ENCODE measurements around the gene COL5A2. TPM values are rescaled to one million over a fixed set of nuclear protein-coding genes. Genes with fewer than 3 reads are reported as not detected.

COL5A2 gene
- total and polyA plus RNA-seq, 8 donors = 11.9 to 468 (median 48.1) TPM

- Histone ChIP-seq H3K36me3 (no peaks in the 10 kb centered on the region), H3K27ac (peak overlapping the region in 1 of 5 donors; percentile 12), H3K9me3 (no peaks in the 10 kb centered on the region), H3K27me3 (no peaks in the 10 kb centered on the region), H3K4me3 (no peak overlapping the region), H3K4me1 (peaks cover 0 to 41% (median 17%) of the 10 kb centered on the region in 4 donors)
- intact Hi-C loops (cut with DNase I; ENCODE audit: low total_unique reads) = loop anchor here (10.0 kb wide), 1 partner anchor 308 kb away; no protein-coding TSS in a partner anchor
- no peak for DNase-seq
- WGBS, 5 donors = 47 to 58% (median 55%) methylated on average over 4 of the region's 4 CpGs
- no peak for TF ChIP-seq EP300 (IDR thresholded peaks at IDR 0.05)
- TF ChIP-seq POLR2AphosphoS5 (IDR thresholded peaks at IDR 0.05) = no peak
- no peak for TF ChIP-seq POLR2A (IDR thresholded peaks at IDR 0.05)
- TF ChIP-seq CTCF (IDR thresholded peaks at IDR 0.05) = no peak
Measured at GRCh38 chr2:189096769-189097447, 82.7 kb downstream of the COL5A2 start.

- intact Hi-C loops (cut with DNase I; ENCODE audit: low total_unique reads) = loop anchor here (10.0 kb wide), 1 partner anchor 310 kb away; no protein-coding TSS in a partner anchor
Measured at GRCh38 chr2:189095101-189095500, 84.5 kb downstream of the COL5A2 start.

GRCh38 chr2:189092936-189093335 is 86.6 kb downstream of the COL5A2 start:
- DNase-seq = peak in 1 of 2 donors; percentile 48
- TF ChIP-seq EP300 (IDR thresholded peaks at IDR 0.05) (no peak), POLR2AphosphoS5 (IDR thresholded peaks at IDR 0.05) (peak in 2 of 3 donors; percentile 10 to 47)
- 58 to 70% (median 62%) methylated on average over 2 of the region's 2 CpGs for WGBS, 5 donors
- H3K36me3 ChIP-seq = peaks cover 0 to 4% (median 0%) of the 10 kb centered on the region in 4 donors
- H3K27me3 ChIP-seq = no peaks in the 10 kb centered on the region
- H3K9me3 ChIP-seq = no peaks in the 10 kb centered on the region
- peak overlapping the region in 4 of 5 donors; percentile 45 to 66 (median 60) for H3K27ac ChIP-seq
- H3K4me3 ChIP-seq = no peak overlapping the region
- H3K4me1 ChIP-seq = peaks cover 0 to 41% (median 18%) of the 10 kb centered on the region in 4 donors
- intact Hi-C loops (cut with DNase I; ENCODE audit: low total_unique reads) = loop anchor here (10.0 kb wide), 1 partner anchor 312 kb away; no protein-coding TSS in a partner anchor

More at GRCh38 chr2:189095101-189095500, 84.5 kb downstream of the COL5A2 start:
- Histone ChIP-seq H3K9me3 (no peaks in the 10 kb centered on the region), H3K27me3 (no peaks in the 10 kb centered on the region), H3K27ac (peak overlapping the region in 2 of 5 donors; percentile 7 to 31), H3K4me3 (no peak overlapping the region), H3K36me3 (peaks cover 0 to 3% (median 0%) of the 10 kb centered on the region in 4 donors), H3K4me1 (peaks cover 0 to 41% (median 18%) of the 10 kb centered on the region in 4 donors)
- TF ChIP-seq CTCF (IDR thresholded peaks at IDR 0.05) (no peak), POLR2A (IDR thresholded peaks at IDR 0.05) (no peak), EP300 (IDR thresholded peaks at IDR 0.05) (no peak)
- WGBS, 5 donors = 74 to 84% (median 75%) methylated on average over 3 of the region's 3 CpGs
- no peak for DNase-seq

DNA sequence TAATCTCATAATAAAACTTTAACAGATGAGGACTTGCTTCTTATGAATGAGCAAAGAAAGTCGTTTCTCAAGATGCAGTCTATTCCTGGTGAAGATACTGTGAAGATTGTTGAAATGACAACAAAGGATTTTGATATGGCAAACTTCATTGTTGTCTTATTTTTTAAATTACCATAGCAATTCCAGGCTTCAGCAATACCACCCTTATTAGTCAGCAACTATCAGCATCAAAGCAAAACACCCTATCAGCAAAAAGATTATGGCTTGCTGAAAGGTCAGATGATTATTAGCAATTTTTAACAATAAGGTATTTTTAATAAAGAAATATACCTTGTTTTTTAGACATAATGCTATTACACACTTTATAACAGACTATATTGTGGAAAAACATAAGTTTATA is 88.3 kb downstream of the COL5A2 start:
- Histone ChIP-seq H3K9me3 (no peaks in the 10 kb centered on the region), H3K4me1 (peaks cover 0 to 29% (median 14%) of the 10 kb centered on the region in 4 donors), H3K4me3 (no peak overlapping the region), H3K27ac (no peak overlapping the region), H3K27me3 (no peaks in the 10 kb centered on the region), H3K36me3 (peaks cover 0 to 4% (median 0%) of the 10 kb centered on the region in 4 donors)
- intact Hi-C loops (cut with DNase I; ENCODE audit: low total_unique reads) = loop anchor here (10.0 kb wide), 1 partner anchor 314 kb away; no protein-coding TSS in a partner anchor
- TF ChIP-seq EP300 (IDR thresholded peaks at IDR 0.05) (no peak), POLR2AphosphoS5 (IDR thresholded peaks at IDR 0.05) (no peak), POLR2A (IDR thresholded peaks at IDR 0.05) (no peak), CTCF (IDR thresholded peaks at IDR 0.05) (no peak)
- WGBS, 5 donors = 49 to 61% (median 51%) methylated on average over 1 of the region's 1 CpG
- DNase-seq = no peak

Data from stomach (tissue), 9 donors.